GM06990 (cell line): Measurements from ENCODE around the gene ALDH1L1.

Experiments used
- DNase-seq: peaks from one replicate; pipeline ENCODE4 v3.0.0-alpha.2; 2011; ENCODE audit not compliant: insufficient read length; ENCODE audit errors: extremely low read depth
- H3K27me3 ChIP-seq: replicated peaks from 2 replicates; pipeline ENCODE4 v1.6.0; 2011; ENCODE audit warnings: low read length; ENCODE audit not compliant: control insufficient read depth, insufficient read depth
- H3K36me3 ChIP-seq: 2 replicates; pipeline ENCODE4 v1.5.1; 2011; ENCODE audit warnings: low read length; ENCODE audit not compliant: control insufficient read depth, insufficient read depth
- H3K4me3 ChIP-seq: replicated peaks from 2 replicates; pipeline ENCODE4 v1.5.1; 2011; ENCODE audit warnings: low read depth, mild to moderate bottlenecking, control low read depth, low read length
- TF ChIP-seq, protein P1 (sequence below): IDR thresholded peaks from 2 replicates; pipeline ENCODE4 v1.5.1; 2011; ENCODE audit warnings: low read length, control low read depth, mild to moderate bottlenecking, inconsistent platforms; ENCODE audit not compliant: insufficient read depth, poor library complexity, severe bottlenecking

The ALDH1L1 gene

DNA sequence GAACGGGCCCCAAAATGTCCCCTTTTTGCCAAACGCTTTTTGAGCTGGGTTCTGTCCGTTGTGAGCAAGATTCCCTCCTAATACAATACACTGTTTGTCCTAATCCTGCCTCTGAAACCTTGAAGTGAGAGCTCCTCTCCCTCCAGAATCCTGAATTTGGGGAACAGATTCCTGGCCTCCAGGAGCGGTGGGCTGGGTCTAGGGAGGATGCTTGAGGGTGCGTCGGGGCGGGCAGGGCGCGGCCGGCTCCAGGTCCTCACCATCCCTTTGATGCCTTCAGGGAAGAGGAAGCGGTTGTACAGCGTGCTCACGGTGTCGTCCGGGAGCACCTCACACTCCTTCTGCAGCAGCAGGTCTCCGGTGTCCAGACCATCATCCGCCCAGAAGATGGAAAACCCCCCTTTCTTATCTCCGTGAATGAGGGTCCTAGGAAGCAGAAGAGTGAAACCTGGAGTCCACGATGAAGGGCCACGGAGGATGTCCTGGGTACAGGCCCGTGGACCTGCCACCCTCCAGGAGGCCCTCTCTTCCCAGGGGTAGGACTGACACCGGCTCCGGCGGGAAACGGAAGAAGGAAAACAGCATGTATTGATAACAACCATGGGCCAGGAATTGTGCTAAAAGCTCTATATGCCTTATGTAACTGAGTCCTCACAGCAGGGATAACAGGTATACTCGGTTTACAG is 23.2 kb downstream of the ALDH1L1 start:
- Histone ChIP-seq H3K4me3 (no peak overlapping the region), H3K36me3 (no peaks in the 10 kb centered on the region), H3K27me3 (no peaks in the 10 kb centered on the region)
- no peak for DNase-seq
- TF ChIP-seq, protein P1, sequence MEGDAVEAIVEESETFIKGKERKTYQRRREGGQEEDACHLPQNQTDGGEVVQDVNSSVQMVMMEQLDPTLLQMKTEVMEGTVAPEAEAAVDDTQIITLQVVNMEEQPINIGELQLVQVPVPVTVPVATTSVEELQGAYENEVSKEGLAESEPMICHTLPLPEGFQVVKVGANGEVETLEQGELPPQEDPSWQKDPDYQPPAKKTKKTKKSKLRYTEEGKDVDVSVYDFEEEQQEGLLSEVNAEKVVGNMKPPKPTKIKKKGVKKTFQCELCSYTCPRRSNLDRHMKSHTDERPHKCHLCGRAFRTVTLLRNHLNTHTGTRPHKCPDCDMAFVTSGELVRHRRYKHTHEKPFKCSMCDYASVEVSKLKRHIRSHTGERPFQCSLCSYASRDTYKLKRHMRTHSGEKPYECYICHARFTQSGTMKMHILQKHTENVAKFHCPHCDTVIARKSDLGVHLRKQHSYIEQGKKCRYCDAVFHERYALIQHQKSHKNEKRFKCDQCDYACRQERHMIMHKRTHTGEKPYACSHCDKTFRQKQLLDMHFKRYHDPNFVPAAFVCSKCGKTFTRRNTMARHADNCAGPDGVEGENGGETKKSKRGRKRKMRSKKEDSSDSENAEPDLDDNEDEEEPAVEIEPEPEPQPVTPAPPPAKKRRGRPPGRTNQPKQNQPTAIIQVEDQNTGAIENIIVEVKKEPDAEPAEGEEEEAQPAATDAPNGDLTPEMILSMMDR: no peak

DNA sequence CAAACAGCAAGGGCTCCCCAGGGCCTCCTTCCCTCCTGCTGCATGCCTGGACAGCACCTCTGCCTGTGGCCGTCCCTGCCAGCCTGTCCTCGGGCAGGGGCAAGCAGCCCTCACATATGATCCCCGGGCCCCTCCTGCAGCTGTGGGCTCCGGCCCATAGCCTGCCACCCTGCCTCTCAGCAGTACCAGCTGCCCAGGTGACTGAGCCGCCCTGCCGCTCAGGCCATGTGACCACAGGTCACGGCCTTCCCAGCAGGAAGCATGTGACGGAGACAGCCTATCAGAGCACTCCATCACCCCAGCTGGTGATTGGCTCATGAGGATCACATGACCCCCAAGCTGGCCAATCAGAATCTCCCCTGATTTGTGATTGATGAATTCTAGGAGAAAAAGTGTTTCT is 23.9 kb downstream of the ALDH1L1 start:
- Histone ChIP-seq H3K36me3 (no peaks in the 10 kb centered on the region), H3K4me3 (no peak overlapping the region), H3K27me3 (no peaks in the 10 kb centered on the region)
- TF ChIP-seq, protein P1: no peak
- DNase-seq: no peak

DNA sequence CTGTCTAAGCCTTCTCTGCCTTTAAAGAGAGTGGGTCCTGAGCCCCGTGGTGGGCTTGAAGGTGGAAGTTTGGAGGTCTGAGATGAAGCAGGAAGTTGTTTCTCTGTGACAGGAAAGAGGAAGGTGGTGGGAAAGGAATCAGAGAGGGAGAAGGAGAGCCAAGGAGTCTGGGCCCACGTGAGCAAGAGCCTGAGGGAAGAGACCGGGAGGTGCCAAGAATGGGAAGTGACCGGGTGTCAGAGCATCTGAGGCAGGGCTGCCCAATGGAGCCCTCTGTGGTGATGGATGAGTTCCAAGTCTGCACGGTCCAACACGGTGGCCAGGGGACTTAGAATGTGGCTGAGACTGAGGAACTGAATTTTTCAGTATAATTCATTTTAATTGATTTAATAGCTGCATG is 24.6 kb downstream of the ALDH1L1 start:
- no peak for DNase-seq
- H3K4me3 ChIP-seq: no peak overlapping the region
- H3K36me3 ChIP-seq: no peaks in the 10 kb centered on the region
- TF ChIP-seq, protein P1: no peak
- H3K27me3 ChIP-seq: no peaks in the 10 kb centered on the region

DNA sequence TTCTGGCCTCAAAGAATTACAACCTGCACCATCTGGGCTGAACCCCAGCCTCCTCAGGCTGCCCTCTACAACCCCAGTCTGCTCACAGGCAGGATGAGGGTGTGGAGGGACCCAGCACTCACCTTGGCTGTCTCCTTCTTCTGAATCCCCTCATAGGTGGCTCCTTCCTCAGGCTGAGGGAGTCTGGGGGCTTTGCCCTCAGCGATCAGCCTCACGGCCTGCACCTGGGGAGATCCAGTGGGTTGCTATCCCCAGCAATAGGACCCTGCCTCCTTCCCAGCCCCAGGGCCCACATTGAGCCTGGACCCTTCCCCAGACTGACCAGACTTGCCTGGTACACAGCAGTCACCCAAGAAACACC is 25.1 kb downstream of the ALDH1L1 start:
- no peak for DNase-seq
- TF ChIP-seq, protein P1: no peak
- Histone ChIP-seq H3K27me3 (no peaks in the 10 kb centered on the region), H3K4me3 (no peak overlapping the region), H3K36me3 (no peaks in the 10 kb centered on the region)

DNA sequence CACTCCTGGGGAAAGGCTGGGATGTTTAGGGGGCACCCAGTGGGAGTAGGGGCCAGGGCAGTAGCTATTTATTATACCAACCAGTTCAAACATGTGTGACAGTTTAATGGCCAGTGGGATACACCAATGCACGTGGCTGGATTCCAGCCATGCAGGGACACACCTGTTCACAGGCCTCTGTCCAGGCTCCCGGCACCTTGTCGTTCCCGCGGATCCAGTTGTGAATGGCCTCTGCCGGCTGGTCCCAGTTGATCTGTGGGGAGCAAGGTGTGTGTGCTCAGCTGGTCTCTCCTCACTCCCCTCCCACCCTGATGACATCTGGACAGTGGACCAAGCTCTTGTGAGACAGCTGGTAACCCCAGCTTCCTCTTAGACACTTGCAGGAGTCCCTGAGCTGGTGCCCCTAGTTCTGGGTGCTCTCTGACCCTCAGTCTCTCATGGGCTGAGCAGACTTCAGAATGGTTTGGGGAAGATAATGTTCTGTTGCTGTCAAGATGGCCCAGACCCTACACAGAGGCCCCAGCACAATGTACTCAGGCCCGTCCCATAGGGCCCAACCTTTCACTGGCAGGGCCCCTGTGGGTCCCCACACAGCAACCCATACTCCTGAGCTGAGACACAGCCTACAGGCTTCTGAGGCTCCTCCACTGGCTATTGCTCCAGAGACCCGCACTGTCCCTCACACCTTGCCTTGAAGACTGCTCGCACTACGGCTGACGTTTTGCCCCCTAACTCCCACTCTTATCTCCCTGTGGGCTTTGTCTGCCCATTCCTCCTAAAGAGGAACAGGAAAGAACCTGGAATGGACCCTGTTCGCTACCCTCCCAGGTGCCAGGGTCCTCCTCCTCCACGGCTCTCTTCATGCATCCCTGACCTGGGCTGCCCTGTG is 25.8 kb downstream of the ALDH1L1 start:
- Histone ChIP-seq H3K27me3 (no peaks in the 10 kb centered on the region; the same call in 1 of the 2 replicates), H3K36me3 (no peaks in the 10 kb centered on the region), H3K4me3 (no peak overlapping the region)
- DNase-seq: no peak
- TF ChIP-seq, protein P1: no peak
